Endothelial cell of umbilical vein (primary cell): ENCODE measurements around the gene AMZ2. TPM values are rescaled to one million over a fixed set of nuclear protein-coding genes. Genes with fewer than 3 reads are reported as not detected.
A peak's percentile ranks its signal among the peaks of the same experiment; 100 is the strongest.

Source experiments
- Bru-seq: library from RNA; stranded (reverse); fragments of 400-500 nt; gene quantifications from one replicate; lab custom pipeline; 2021; lab: Mats Ljungman, UMichigan
- BruChase-seq, 2 experiments: library from RNA; stranded (reverse); fragments of 400-500 nt; gene quantifications; one replicate each; lab custom pipeline; 2021; lab: Mats Ljungman, UMichigan
- BruUV-seq: library from RNA; stranded (reverse); fragments of 400-500 nt; replicated peaks from 2 replicates; lab custom pipeline; 2021; lab: Mats Ljungman, UMichigan
- CTCF ChIA-PET: fragments of 300-600, 350-600 bp; sonication (Branson Sonifier 250); formaldehyde crosslinking; loops from one replicate; lab custom pipeline; 2021; ENCODE audit warnings: antibody characterized with exemption, inconsistent platforms; lab: Charles Lee
- POLR2A ChIA-PET: fragments of 300-600, 350-600 bp; sonication (Branson Sonifier 250); formaldehyde crosslinking; loops from one replicate; lab custom pipeline; 2021; ENCODE audit warnings: antibody characterized with exemption, inconsistent platforms; lab: Charles Lee
- DNase-seq: peaks from one replicate; pipeline ENCODE4 v3.0.0-alpha.2; 2011; ENCODE audit warnings: low read depth, low spot score
- FAIRE-seq: peaks from 2 replicates; lab custom pipeline; 2011; peaks lifted over from hg19 to GRCh38; lab: Jason Lieb, UNC
- H2AFZ ChIP-seq: 2 replicates; pipeline ENCODE4 v1.6.0; 2012; ENCODE audit warnings: low read depth, low read length, control low read depth, inconsistent platforms
- H3K27ac ChIP-seq: 2 replicates; pipeline ENCODE4 v1.5.1; 2011; ENCODE audit warnings: low read depth, mild to moderate bottlenecking, control low read depth, low read length, moderate library complexity; ENCODE audit not compliant: insufficient read depth
- H3K27me3 ChIP-seq, 2 experiments: 2 replicates each; pipeline versions ENCODE4 v1.6.0 to v1.6.1; 2011; ENCODE audit warnings: low read length in 2 of 2, mixed read lengths in 1 of 2; ENCODE audit not compliant: control insufficient read depth in 2 of 2, insufficient read depth in 2 of 2
- H3K36me3 ChIP-seq, 2 experiments: 2 replicates in 1 of 2; 3 replicates in 1 of 2; pipeline ENCODE4 v1.5.1; 2011; ENCODE audit warnings: low read length in 2 of 2, mild to moderate bottlenecking in 1 of 2, moderate library complexity in 1 of 2; ENCODE audit not compliant: control insufficient read depth in 2 of 2, insufficient read depth in 2 of 2; ENCODE audit errors: extremely low read depth in 1 of 2
- H3K4me1 ChIP-seq: 3 replicates; pipeline ENCODE4 v1.5.1; 2011; ENCODE audit warnings: mild to moderate bottlenecking, low read length; ENCODE audit not compliant: control insufficient read depth, insufficient read depth; ENCODE audit errors: extremely low read depth
- H3K4me2 ChIP-seq: 2 replicates; pipeline ENCODE4 v1.6.1; 2011; ENCODE audit warnings: low read length, control low read depth, mixed read lengths; ENCODE audit not compliant: insufficient read depth
- H3K4me3 ChIP-seq, 3 experiments: fragments of 200-600 bp in 1 of 3; sonication (generic), shearing (Covaris generic) in 1 of 3; replicated peaks in 1 of 3; 2 replicates each; pipeline ENCODE4 v1.5.1; 2011 to 2016; ENCODE audit warnings: control low read depth in 3 of 3, low read length in 3 of 3, mild to moderate bottlenecking in 2 of 3, inconsistent platforms in 1 of 3, low read depth in 1 of 3, moderate library complexity in 1 of 3; ENCODE audit not compliant: insufficient read depth in 1 of 3
- H3K79me2 ChIP-seq: 2 replicates; pipeline ENCODE4 v1.6.0; 2012; ENCODE audit warnings: low read length, inconsistent platforms; ENCODE audit not compliant: control insufficient read depth, insufficient read depth
- H3K9ac ChIP-seq: replicated peaks from 2 replicates; pipeline ENCODE3; 2011; ENCODE audit warnings: low read length, control low read depth; ENCODE audit not compliant: insufficient read depth; ENCODE audit errors: extremely low read depth
- H3K9me1 ChIP-seq: replicated peaks from 3 replicates; pipeline ENCODE4 v1.6.0; 2011; ENCODE audit warnings: mild to moderate bottlenecking, low read length; ENCODE audit not compliant: control insufficient read depth, insufficient read depth; ENCODE audit errors: extremely low read depth
- H3K9me3 ChIP-seq: replicated peaks from 2 replicates; pipeline ENCODE4 v1.5.1; 2012; ENCODE audit warnings: low read length, inconsistent platforms; ENCODE audit not compliant: control insufficient read depth, insufficient read depth
- H4K20me1 ChIP-seq: replicated peaks from 2 replicates; pipeline ENCODE3; 2011; ENCODE audit warnings: mild to moderate bottlenecking, low read length; ENCODE audit not compliant: control insufficient read depth, insufficient read depth; ENCODE audit errors: extremely low read depth
- CTCF ChIP-seq, 2 donors: IDR thresholded peaks; 1 replicate in 1 of 2; 2 replicates in 1 of 2; pipeline ENCODE4 v1.5.1; 2011; ENCODE audit warnings: low read length in 2 of 2, mild to moderate bottlenecking in 2 of 2, moderate library complexity in 2 of 2, control low read depth in 1 of 2, inconsistent platforms in 1 of 2, low read depth in 1 of 2; ENCODE audit not compliant: insufficient read depth in 1 of 2; ENCODE audit errors: extremely low read depth in 1 of 2
- EZH2 ChIP-seq: IDR thresholded peaks from 2 replicates; pipeline ENCODE4 v1.6.1; 2012; ENCODE audit warnings: borderline replicate concordance, low read depth, mild to moderate bottlenecking, moderate library complexity, low read length, inconsistent platforms; ENCODE audit not compliant: severe bottlenecking
- GATA2 ChIP-seq: IDR thresholded peaks from 2 replicates; pipeline ENCODE4 v1.7.0; 2011; ENCODE audit warnings: low read depth, mild to moderate bottlenecking, moderate library complexity, mixed read lengths, low read length; ENCODE audit not compliant: insufficient read length, insufficient read depth
- MYC ChIP-seq: IDR thresholded peaks from one replicate; pipeline ENCODE4 v1.6.1; 2011; ENCODE audit warnings: mild to moderate bottlenecking, low read depth, low read length
- POLR2A ChIP-seq: IDR thresholded peaks from 2 replicates; pipeline ENCODE4 v1.6.1; 2012; ENCODE audit warnings: low read depth, mild to moderate bottlenecking, control low read depth, low read length
- POLR2AphosphoS5 ChIP-seq: IDR thresholded peaks from 2 replicates; pipeline ENCODE4 v1.6.1; 2012; ENCODE audit warnings: low read depth, mild to moderate bottlenecking, control low read depth, low read length, moderate library complexity; ENCODE audit not compliant: insufficient read depth
- dilution Hi-C: fragments of 300-500 bp; cut with MboI; formaldehyde crosslinking; loops from one replicate; pipeline ENCODE4 v1.15.0; 2019; ENCODE audit warnings: low sequenced_read_pairs; ENCODE audit not compliant: extremely low pct_ligation_motif_present
- intact Hi-C: fragments of 100-400 bp; cut with micrococcal nuclease; formaldehyde crosslinking; loops from one replicate; pipeline ENCODE4 v1.10.0; 2022
- long read RNA-seq: library from polyadenylated mRNA; stranded (forward); transcript quantifications from one replicate; pipeline ENCODE4 v2.0.0, GENCODE V29; 2021
- polyA minus RNA-seq, 3 experiments: library from RNA; depleted of rRNA, polyadenylated mRNA; stranded (reverse); fragments of >200 nt; gene quantifications; 1 replicate in 1 of 3; 2 replicates in 2 of 3; pipeline ENCODE4 v1.2.3, GENCODE V29; 2011
- polyA plus RNA-seq, 4 experiments: library from polyadenylated mRNA; depleted of rRNA in 3 of 4; stranded (reverse) in 3 of 4; unstranded in 1 of 4; fragments of >200 nt; gene quantifications; 2 replicates each; pipeline versions ENCODE4 v1.2.1 to v1.2.3, GENCODE V29; 2011 to 2012; ENCODE audit warnings: missing spikeins in 1 of 4
- total RNA-seq: library from RNA; stranded (reverse); gene quantifications from 2 replicates; pipeline ENCODE4 v1.2.3, GENCODE V29; 2021
- TF ChIP-seq, protein P1 (sequence below): IDR thresholded peaks from 2 replicates; pipeline ENCODE4 v1.6.1; 2011; ENCODE audit not compliant: insufficient read depth, insufficient read length

AMZ2 gene
- total RNA-seq (53.7 and 57.3 TPM in 2 replicates), polyA plus RNA-seq (37.0 and 46.7 TPM in 2 replicates), polyA minus RNA-seq (24.3 and 25.3 TPM in 2 replicates), Bru-seq, nascent RNA (percentile 74 among the genes with signal in this experiment), BruChase-seq, experiment 1, labeled RNA remaining after a 6-hour chase (percentile 82 among the genes with signal in this experiment), BruChase-seq, experiment 2, labeled RNA remaining after a 2-hour chase (percentile 72 among the genes with signal in this experiment)
- polyA plus RNA-seq (2011; cell fraction: cytosol; rRNA removed) = 51.2 and 52.4 TPM in 2 replicates
- 52.2 and 59.6 TPM in 2 replicates for polyA plus RNA-seq (2011; cell fraction: nucleus; rRNA removed)
- 78.2 and 107 TPM in 2 replicates for polyA plus RNA-seq (2012)
- polyA minus RNA-seq (2011; cell fraction: cytosol; rRNA and poly(A)+ RNA removed) = 18.4 TPM
- 20.9 and 22.9 TPM in 2 replicates for polyA minus RNA-seq (2011; cell fraction: nucleus; rRNA and poly(A)+ RNA removed)
- long read RNA-seq, transcript AMZ2-202 (7 exons, 2,402 nt) = major isoform, 73 of 181 reads
- long read RNA-seq, transcript AMZ2-203 (8 exons, 1,378 nt) = minor isoform, 44 of 181 reads
- long read RNA-seq, partial matches to known transcripts = 6 of 181 reads
- long read RNA-seq, other reads (novel, unspliced or antisense) = 56 of 181 reads

GRCh38 chr17:68247445-68248198 is at the start of gene AMZ2:
Gene AMZ2, plus strand, starts transcription at chr17:68248043. Its CDS starts 2,145 bp downstream, at chr17:68250188.
- FAIRE-seq = peak; percentile 73
- intact Hi-C loops = loop anchor here (1.0 to 5.0 kb wide), 2 partner anchors 42 to 210 kb away; partner anchors contain the start of gene WIPI1
- POLR2A ChIA-PET = interaction anchor here (1.2 kb wide), 1 partner anchor 210 kb away, joined by 12 read pairs; the partner anchor contains the start of gene WIPI1

More at GRCh38 chr17:68247445-68248198, at the start of gene AMZ2:
- dilution Hi-C loops = no loop called here
- Histone ChIP-seq H3K9me1 (no peaks in the 10 kb centered on the region), H3K36me3 (peaks cover 0 to 2% of the 10 kb centered on the region in 2 experiments), H3K4me1 (peaks cover 8% of the 10 kb centered on the region), H3K4me3 (peak within 1 kb of the TSS; percentile 41 to 63 (median 51)), H3K27me3 (no peaks in the 10 kb centered on the region), H3K9me3 (no peaks in the 10 kb centered on the region), H3K9ac (peak within 1 kb of the TSS; percentile 80), H4K20me1 (no peaks in the 10 kb centered on the region), H3K4me2 (peak within 1 kb of the TSS; percentile 70), H3K79me2 (no peaks in the 10 kb centered on the region), H3K27ac (peak within 1 kb of the TSS; percentile 54), H2AFZ (peak within 1 kb of the TSS; percentile 53)
- peak; percentile 96 for DNase-seq
- BruUV-seq = no TSS peak
- CTCF ChIA-PET = interaction anchor here (0.6 to 2.5 kb wide), 15 partner anchors 8 to 213 kb away, joined by 3 to 12 read pairs (median 5); partner anchors contain the start of gene WIPI1
- TF ChIP-seq GATA2 (no peak), POLR2AphosphoS5 (peak; percentile 79), CTCF (IDR thresholded peaks at IDR 0.05; ENCODE audit: extremely low read depth in 1 of 2, insufficient read depth in 1 of 2, low read depth in 1 of 2, low read length in 2 of 2) (no peak), EZH2 (no peak), MYC (no peak), POLR2A (peak; percentile 89)
- TF ChIP-seq, protein P1, sequence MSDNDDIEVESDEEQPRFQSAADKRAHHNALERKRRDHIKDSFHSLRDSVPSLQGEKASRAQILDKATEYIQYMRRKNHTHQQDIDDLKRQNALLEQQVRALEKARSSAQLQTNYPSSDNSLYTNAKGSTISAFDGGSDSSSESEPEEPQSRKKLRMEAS = peak; percentile 73
